Esophagus muscularis mucosa (tissue), 4 donors: Measurements from ENCODE around the gene NSUN4. TPM values are rescaled to one million over a fixed set of nuclear protein-coding genes. Genes with fewer than 3 reads are reported as not detected.

ENCODE experiments used
- DNase-seq: peaks from one replicate; pipeline ENCODE4 v3.0.0-alpha.2; 2017; ENCODE audit errors: extremely low spot score
- H3K27ac ChIP-seq, 4 donors: fragments of 200-600 bp; sonication (generic); replicated peaks in 1 of 4; 1 replicate in 3 of 4; 2 replicates in 1 of 4; pipeline ENCODE4 v1.5.1; 2016 to 2019; ENCODE audit warnings: mild to moderate bottlenecking in 1 of 4
- H3K27me3 ChIP-seq, 4 donors: fragments of 200-600 bp; sonication (generic); one replicate each; pipeline versions ENCODE4 v1.5.1 to v1.6.0; 2016 to 2019
- H3K36me3 ChIP-seq, 4 donors: fragments of 200-600 bp; sonication (generic); one replicate each; pipeline ENCODE4 v1.5.1; 2016 to 2019
- H3K4me1 ChIP-seq, 4 donors: fragments of 200-600 bp; sonication (generic); one replicate each; pipeline ENCODE4 v1.5.1; 2016 to 2019
- H3K4me3 ChIP-seq, 4 donors: fragments of 200-600 bp; sonication (generic); 1 replicate in 2 of 4; 2 replicates in 2 of 4; pipeline ENCODE4 v1.5.1; 2016 to 2019; ENCODE audit warnings: mild to moderate bottlenecking in 4 of 4, moderate library complexity in 1 of 4
- H3K9me3 ChIP-seq, 4 donors: fragments of 200-600 bp; sonication (generic); 1 replicate in 3 of 4; 2 replicates in 1 of 4; pipeline ENCODE4 v1.5.1; 2016 to 2019
- EP300 ChIP-seq: sonication (generic); formaldehyde crosslinking; IDR thresholded peaks from one replicate; pipeline ENCODE4 v1.6.1; 2017; ENCODE audit warnings: antibody characterized with exemption
- POLR2A ChIP-seq: fragments of 450-650 bp; IDR thresholded peaks from one replicate; pipeline ENCODE4 v1.6.1; 2017; ENCODE audit warnings: antibody characterized with exemption, moderate library complexity, mild to moderate bottlenecking, low read depth
- POLR2AphosphoS5 ChIP-seq, 2 donors: sonication (generic); formaldehyde crosslinking; IDR thresholded peaks; one replicate each; pipeline ENCODE4 v1.6.1; 2017; ENCODE audit warnings: antibody characterized with exemption in 2 of 2
- WGBS: methylation state at CpG from one replicate; pipeline ENCODE4 v1.1.5; 2018; 5-methylcytosine and 5-hydroxymethylcytosine counted together
- intact Hi-C: fragments of 100-400 bp; cut with DNase I; formaldehyde crosslinking; loops from one replicate; pipeline ENCODE4 v1.15.1; 2023
- total RNA-seq, 4 donors: library from RNA; depleted of rRNA; stranded (reverse); fragments of >200 nt; gene quantifications; one replicate each; pipeline versions ENCODE4 v1.1.0 to v1.2.1, GENCODE V29; 2016
- TF ChIP-seq, protein P1 (sequence below), 3 experiments: fragments of 200-600 bp in 2 of 3; fragments of 450-650 bp in 1 of 3; sonication (generic) in 2 of 3; IDR thresholded peaks; one replicate each; pipeline ENCODE4 v1.5.1; 2017 to 2019; ENCODE audit warnings: antibody characterized with exemption in 3 of 3, mild to moderate bottlenecking in 2 of 3, moderate library complexity in 1 of 3

Gene NSUN4
- total RNA-seq, 4 donors from 2014 or later: 14.5 to 20.7 (median 16.2) TPM

DNA sequence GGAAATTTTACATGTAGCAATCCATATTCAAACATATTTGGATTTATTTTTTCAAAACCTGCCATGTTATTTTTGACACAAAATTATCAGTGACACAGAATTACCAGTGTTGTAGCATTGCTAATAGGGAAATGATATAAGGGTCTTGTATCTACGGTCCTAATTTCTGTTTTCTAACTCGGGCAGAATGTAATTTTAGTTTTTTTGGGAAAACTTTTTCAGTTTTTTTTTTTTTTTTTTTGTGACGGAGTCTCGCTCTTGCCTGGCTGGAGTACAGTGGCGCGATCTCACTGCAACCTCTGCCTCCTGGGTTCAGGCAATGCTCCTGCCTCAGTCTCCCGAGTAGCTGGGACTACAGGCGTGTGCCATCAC, 34.5 kb upstream of the NSUN4 start:
- H3K36me3 ChIP-seq: peaks cover 17 to 31% (median 23%) of the 10 kb centered on the region in 4 donors
- TF ChIP-seq, protein P1, sequence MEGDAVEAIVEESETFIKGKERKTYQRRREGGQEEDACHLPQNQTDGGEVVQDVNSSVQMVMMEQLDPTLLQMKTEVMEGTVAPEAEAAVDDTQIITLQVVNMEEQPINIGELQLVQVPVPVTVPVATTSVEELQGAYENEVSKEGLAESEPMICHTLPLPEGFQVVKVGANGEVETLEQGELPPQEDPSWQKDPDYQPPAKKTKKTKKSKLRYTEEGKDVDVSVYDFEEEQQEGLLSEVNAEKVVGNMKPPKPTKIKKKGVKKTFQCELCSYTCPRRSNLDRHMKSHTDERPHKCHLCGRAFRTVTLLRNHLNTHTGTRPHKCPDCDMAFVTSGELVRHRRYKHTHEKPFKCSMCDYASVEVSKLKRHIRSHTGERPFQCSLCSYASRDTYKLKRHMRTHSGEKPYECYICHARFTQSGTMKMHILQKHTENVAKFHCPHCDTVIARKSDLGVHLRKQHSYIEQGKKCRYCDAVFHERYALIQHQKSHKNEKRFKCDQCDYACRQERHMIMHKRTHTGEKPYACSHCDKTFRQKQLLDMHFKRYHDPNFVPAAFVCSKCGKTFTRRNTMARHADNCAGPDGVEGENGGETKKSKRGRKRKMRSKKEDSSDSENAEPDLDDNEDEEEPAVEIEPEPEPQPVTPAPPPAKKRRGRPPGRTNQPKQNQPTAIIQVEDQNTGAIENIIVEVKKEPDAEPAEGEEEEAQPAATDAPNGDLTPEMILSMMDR (IDR thresholded peaks at IDR 0.05): no peak
- TF ChIP-seq POLR2AphosphoS5 (IDR thresholded peaks at IDR 0.05) (no peak), POLR2A (no peak), EP300 (no peak)
- DNase-seq: no peak
- WGBS: 88% methylated on average over 8 of the region's 8 CpGs
- no peak overlapping the region for H3K4me3 ChIP-seq
- intact Hi-C loops: no loop called here
- peaks cover 51 to 57% (median 55%) of the 10 kb centered on the region in 4 donors for H3K4me1 ChIP-seq
- no peaks in the 10 kb centered on the region for H3K9me3 ChIP-seq
- H3K27ac ChIP-seq: no peak overlapping the region
- H3K27me3 ChIP-seq: no peaks in the 10 kb centered on the region

DNA sequence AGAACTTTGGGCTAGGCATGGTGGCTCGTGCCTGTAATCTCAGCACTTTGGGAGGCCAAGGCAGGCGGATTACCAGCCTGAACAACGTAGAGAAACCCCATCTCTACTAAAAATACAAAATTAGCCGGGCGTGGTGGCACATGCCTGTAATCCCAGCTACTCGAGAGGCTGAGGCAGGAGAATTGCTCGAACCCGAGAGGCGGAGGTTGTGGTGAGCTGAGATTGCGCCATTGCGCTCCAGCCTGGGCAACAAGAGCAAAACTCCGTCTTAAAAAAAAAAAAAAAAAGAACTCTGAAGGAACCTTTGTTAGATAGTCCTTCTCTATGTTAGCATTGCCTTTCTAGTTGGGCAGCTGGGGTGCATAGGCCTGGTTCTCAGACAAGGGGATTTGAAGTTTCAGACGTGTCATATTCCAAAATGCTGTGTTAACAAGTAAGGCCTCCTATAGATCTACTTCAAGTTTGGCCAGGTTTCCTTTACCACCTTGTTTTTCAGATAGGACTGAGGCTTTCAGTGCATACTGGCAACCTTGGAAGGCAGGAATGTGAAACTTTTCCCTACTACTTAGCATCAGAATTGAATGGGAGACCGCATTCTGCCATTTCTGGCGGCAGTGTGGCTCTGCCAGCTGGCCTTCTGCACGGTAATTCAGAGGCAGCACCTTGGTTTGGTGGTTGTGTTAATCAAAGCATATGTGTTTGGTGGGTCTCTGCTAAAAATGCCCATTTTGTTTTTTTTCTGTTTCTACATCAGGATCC, 31.0 kb upstream of the NSUN4 start:
- Histone ChIP-seq H3K9me3 (no peaks in the 10 kb centered on the region), H3K27ac (no peak overlapping the region), H3K4me3 (no peak overlapping the region), H3K36me3 (peaks cover 51 to 66% (median 57%) of the 10 kb centered on the region in 4 donors), H3K4me1 (peaks cover 39 to 45% (median 42%) of the 10 kb centered on the region in 4 donors), H3K27me3 (no peaks in the 10 kb centered on the region)
- TF ChIP-seq POLR2AphosphoS5 (IDR thresholded peaks at IDR 0.05) (no peak), EP300 (no peak), POLR2A (no peak)
- TF ChIP-seq, protein P1 (IDR thresholded peaks at IDR 0.05): no peak
- intact Hi-C loops: no loop called here
- no peak for DNase-seq
- 89% methylated on average over 16 of the region's 16 CpGs for WGBS

DNA sequence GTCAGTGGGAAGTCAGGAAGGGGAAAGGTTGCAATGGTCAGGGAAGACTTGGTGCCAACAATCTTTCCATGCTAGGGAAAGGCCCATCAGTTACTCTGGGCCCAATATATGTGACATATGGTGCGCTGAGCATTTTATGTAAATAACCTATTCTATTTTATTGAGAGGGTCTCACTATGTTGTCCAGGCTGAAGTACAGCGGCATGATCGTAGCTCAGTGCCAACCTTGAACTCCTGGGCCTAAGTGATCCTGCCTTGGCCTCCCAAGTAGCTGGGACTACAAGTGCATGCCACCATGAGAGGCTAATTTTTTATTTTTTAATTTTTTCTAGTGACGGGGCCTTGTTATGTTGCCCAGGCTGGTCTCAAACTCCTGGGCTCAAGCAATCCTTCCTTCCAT, 30.3 kb upstream of the NSUN4 start:
- intact Hi-C loops: no loop called here
- DNase-seq: no peak
- 95% methylated on average over 4 of the region's 4 CpGs for WGBS
- Histone ChIP-seq H3K4me3 (no peak overlapping the region), H3K4me1 (peaks cover 32 to 37% (median 34%) of the 10 kb centered on the region in 4 donors), H3K9me3 (no peaks in the 10 kb centered on the region), H3K36me3 (peaks cover 57 to 73% (median 65%) of the 10 kb centered on the region in 4 donors), H3K27ac (no peak overlapping the region), H3K27me3 (no peaks in the 10 kb centered on the region)
- no peak for TF ChIP-seq POLR2AphosphoS5 (IDR thresholded peaks at IDR 0.05)
- no peak for TF ChIP-seq POLR2A
- TF ChIP-seq, protein P1 (IDR thresholded peaks at IDR 0.05): no peak
- no peak for TF ChIP-seq EP300

DNA sequence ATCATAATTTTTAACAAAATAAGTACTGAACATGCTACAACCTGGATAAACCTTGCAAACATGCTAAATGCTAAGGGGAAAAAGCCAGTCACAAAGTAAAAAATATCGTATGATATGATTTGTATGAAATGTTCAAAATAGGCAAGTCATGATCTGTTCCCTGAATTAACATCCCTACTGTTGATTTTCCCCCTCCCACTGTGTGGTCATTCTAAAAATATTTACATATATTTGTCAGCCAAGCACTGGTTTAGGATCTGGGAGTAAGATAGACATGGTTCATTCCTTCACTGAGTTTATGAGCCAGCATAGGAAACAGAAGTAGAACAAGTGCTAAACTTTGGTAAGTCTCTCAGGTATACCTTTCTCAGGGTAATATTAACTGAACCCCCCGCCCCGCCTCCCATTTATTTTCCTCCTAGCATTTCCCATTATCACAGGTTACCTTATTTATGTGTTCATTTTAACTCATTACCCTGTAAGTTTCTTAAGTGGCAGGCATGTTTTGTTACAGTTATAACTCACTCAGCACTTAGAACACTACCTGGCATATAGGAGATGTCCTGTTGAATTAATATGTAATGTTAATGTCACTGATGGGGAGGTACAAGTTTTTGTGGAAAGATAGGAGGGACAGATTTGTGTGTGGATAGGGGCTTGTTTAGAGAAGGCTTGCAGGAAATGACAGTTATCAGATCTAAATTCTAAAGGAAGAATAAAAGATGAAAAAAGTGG, 24.8 kb upstream of the NSUN4 start:
- no peaks in the 10 kb centered on the region for H3K4me1 ChIP-seq
- DNase-seq: no peak
- TF ChIP-seq EP300: no peak
- TF ChIP-seq, protein P1 (IDR thresholded peaks at IDR 0.05): no peak
- no peak for TF ChIP-seq POLR2AphosphoS5 (IDR thresholded peaks at IDR 0.05)
- TF ChIP-seq POLR2A: no peak
- peaks cover 54 to 85% (median 71%) of the 10 kb centered on the region in 4 donors for H3K36me3 ChIP-seq
- H3K27me3 ChIP-seq: no peaks in the 10 kb centered on the region
- 89% methylated on average over 3 of the region's 3 CpGs for WGBS
- H3K9me3 ChIP-seq: no peaks in the 10 kb centered on the region
- no peak overlapping the region for H3K27ac ChIP-seq
- H3K4me3 ChIP-seq: no peak overlapping the region
- intact Hi-C loops: no loop called here
